ENCODE measurements around the gene C6orf62.
"Not testable (repeated sequence)": the region's sequence is repeated elsewhere in the genome, so short reads cannot be mapped to it uniquely, and the experiment has no call there.

Gene C6orf62

GRCh38 chr6:24668066-24668996 lies 50.6 kb downstream of the C6orf62 start:
- not testable (repeated sequence) for DNase-seq (ENCODE audit: low read depth in 2 of 2)

- no peak for DNase-seq (ENCODE audit: low read depth in 2 of 2)
Measured at GRCh38 chr6:24667378-24667803, 51.6 kb downstream of the C6orf62 start.

GRCh38 chr6:24666641-24667377 lies 52.1 kb downstream of the C6orf62 start, which contains the start of the genes ACOT13 and TDP2:
TSS of gene ACOT13 (plus strand) at chr6:24667077. CDS start at chr6:24667264, 187 bp downstream.
TSS of gene TDP2 (minus strand) at chr6:24666899. CDS start at chr6:24666862, 37 bp downstream.
- peak; percentile 90 to 91 for DNase-seq (ENCODE audit: low read depth in 2 of 2)

- DNase-seq (ENCODE audit: low read depth in 2 of 2), result peak in 1 of 2 donors; percentile 23
Measured at GRCh38 chr6:24666097-24666640, 52.8 kb downstream of the C6orf62 start.

GRCh38 chr6:24664046-24664987 lies 54.6 kb downstream of the C6orf62 start:
- no peak for DNase-seq (ENCODE audit: low read depth in 2 of 2)

- no peak for DNase-seq (ENCODE audit: low read depth in 2 of 2)
Measured at GRCh38 chr6:24663189-24663588, 55.8 kb downstream of the C6orf62 start.

GRCh38 chr6:24662236-24662635 lies 56.7 kb downstream of the C6orf62 start:
- no peak for DNase-seq (ENCODE audit: low read depth in 2 of 2)

GRCh38 chr6:24661759-24662158 lies 57.2 kb downstream of the C6orf62 start:
- not testable (repeated sequence) for DNase-seq (ENCODE audit: low read depth in 2 of 2)

GRCh38 chr6:24660105-24660504 lies 58.8 kb downstream of the C6orf62 start:
- no peak for DNase-seq (ENCODE audit: low read depth in 2 of 2)

- DNase-seq (ENCODE audit: low read depth in 2 of 2), result no peak
Measured at GRCh38 chr6:24659561-24659960, 59.4 kb downstream of the C6orf62 start.

- DNase-seq (ENCODE audit: low read depth in 2 of 2), result no peak
Measured at GRCh38 chr6:24658573-24659560, 60.1 kb downstream of the C6orf62 start.

GRCh38 chr6:24655215-24655614 lies 63.7 kb downstream of the C6orf62 start:
- DNase-seq (ENCODE audit: low read depth in 2 of 2), result no peak
